GM12878 (cell line): ENCODE data around the gene NSMCE3. TPM values are rescaled to one million over a fixed set of nuclear protein-coding genes. Genes with fewer than 3 reads are reported as not detected.

Source experiments
- BACH1 ChIP-seq: fragments of 450-650 bp; IDR thresholded peaks from 2 replicates; pipeline ENCODE4 v1.6.1; 2017; ENCODE audit warnings: mild to moderate bottlenecking, borderline replicate concordance
- CEBPB ChIP-seq, 2 experiments: fragments of 150-350 bp in 1 of 2; IDR thresholded peaks; 2 replicates each; pipeline ENCODE4 v1.6.1; 2012 to 2014; ENCODE audit warnings: low read depth in 2 of 2, low read length in 2 of 2, borderline replicate concordance in 1 of 2, inconsistent platforms in 1 of 2
- EGR1 ChIP-seq, 2 experiments: IDR thresholded peaks; 1 replicate in 1 of 2; 2 replicates in 1 of 2; pipeline ENCODE4 v1.6.1; 2011 to 2012; ENCODE audit warnings: low read depth in 2 of 2, low read length in 2 of 2, borderline replicate concordance in 1 of 2, mild to moderate bottlenecking in 1 of 2, moderate library complexity in 1 of 2
- FOXM1 ChIP-seq: IDR thresholded peaks from 2 replicates; pipeline ENCODE4 v1.6.1; 2012; ENCODE audit warnings: low read depth, mild to moderate bottlenecking, inconsistent platforms, low read length, moderate library complexity
- GATAD2B ChIP-seq: fragments of 450-650 bp; conservative IDR thresholded peaks from 2 replicates; pipeline ENCODE4 v1.6.1; 2017; ENCODE audit warnings: low read depth, mild to moderate bottlenecking, moderate library complexity
- IKZF2 ChIP-seq, 2 experiments: fragments of 450-650 bp; IDR thresholded peaks; 2 replicates each; pipeline ENCODE4 v1.6.1; 2017; ENCODE audit warnings: mild to moderate bottlenecking in 2 of 2, moderate library complexity in 2 of 2
- JUNB ChIP-seq: IDR thresholded peaks from 2 replicates; pipeline ENCODE4 v1.6.1; 2016; ENCODE audit warnings: antibody characterized with exemption, mild to moderate bottlenecking
- MEF2B ChIP-seq: fragments of 450-650 bp; IDR thresholded peaks from 2 replicates; pipeline ENCODE4 v1.6.1; 2018; ENCODE audit warnings: mild to moderate bottlenecking, moderate library complexity; ENCODE audit not compliant: partially characterized antibody, poor library complexity, severe bottlenecking
- MTA2 ChIP-seq: fragments of 450-650 bp; IDR thresholded peaks from 2 replicates; pipeline ENCODE4 v1.6.1; 2016; ENCODE audit warnings: low read depth, mild to moderate bottlenecking, moderate library complexity
- NFIC ChIP-seq: IDR thresholded peaks from 2 replicates; pipeline ENCODE4 v1.6.1; 2012; ENCODE audit warnings: low read depth, mild to moderate bottlenecking, inconsistent platforms, low read length, moderate library complexity
- POU2F2 ChIP-seq: IDR thresholded peaks from 3 replicates; pipeline ENCODE4 v1.6.1; 2011; ENCODE audit warnings: low read depth, mild to moderate bottlenecking, low read length, borderline replicate concordance
- SP1 ChIP-seq: IDR thresholded peaks from one replicate; pipeline ENCODE4 v1.6.1; 2011; ENCODE audit warnings: low read depth, low read length
- SPI1 ChIP-seq: IDR thresholded peaks from 2 replicates; pipeline ENCODE4 v1.6.1; 2011; ENCODE audit warnings: low read depth, mild to moderate bottlenecking, low read length, moderate library complexity, borderline replicate concordance; ENCODE audit not compliant: insufficient read depth
- SREBF2 ChIP-seq: IDR thresholded peaks from 2 replicates; pipeline ENCODE4 v1.6.1; 2012; ENCODE audit warnings: mild to moderate bottlenecking, low read length
- SUZ12 ChIP-seq: fragments of 200-600 bp; sonication (generic); IDR thresholded peaks from one replicate; pipeline ENCODE4 v1.6.1; 2018; ENCODE audit warnings: antibody characterized with exemption, mild to moderate bottlenecking; ENCODE audit not compliant: unreplicated experiment
- ZNF384 ChIP-seq: IDR thresholded peaks from 2 replicates; pipeline ENCODE4 v1.6.1; 2012; ENCODE audit warnings: low read depth, mild to moderate bottlenecking, low read length, improper control_type of control experiment, borderline replicate concordance
- polyA plus RNA-seq, 11 experiments: library from polyadenylated mRNA; depleted of rRNA in 4 of 11; unstranded in 6 of 11; stranded (reverse) in 5 of 11; fragments of >200 nt; fragmentation: Nextera tagmentation in 4 of 11; fragmentation: Illumina TruSeq in 1 of 11; extraction: Ambion mirVana in 4 of 11; extraction: Trizol in 1 of 11; gene quantifications; 1 replicate in 1 of 11; 2 replicates in 10 of 11; pipeline versions ENCODE4 v1.2.1 to v1.2.3, GENCODE V29; 2011 to 2016; ENCODE audit warnings: inconsistent platforms in 2 of 11, missing spikeins in 2 of 11, low read depth in 1 of 11
- total RNA-seq, 4 experiments: library from RNA; depleted of rRNA in 3 of 4; stranded (reverse); fragments of >200 nt in 3 of 4; fragmentation: Illumina TruSeq in 1 of 4; extraction: Trizol in 1 of 4; gene quantifications; 2 replicates each; pipeline versions ENCODE4 v1.2.1 to v1.2.3, GENCODE V29; 2013 to 2021
- TF ChIP-seq, protein P1 (sequence below): IDR thresholded peaks from 2 replicates; pipeline ENCODE4 v1.6.1; 2012; ENCODE audit warnings: improper control_type of control experiment, low read depth, low read length; ENCODE audit not compliant: insufficient replicate concordance
- TF ChIP-seq, protein P2 (sequence below): fragments of 450-650 bp; IDR thresholded peaks from 2 replicates; pipeline ENCODE4 v1.6.1; 2016; ENCODE audit warnings: mild to moderate bottlenecking
- TF ChIP-seq, protein P3 (sequence below): fragments of 450-650 bp; conservative IDR thresholded peaks from 2 replicates; pipeline ENCODE4 v1.6.1; 2017; ENCODE audit warnings: mild to moderate bottlenecking, moderate library complexity
- TF ChIP-seq, protein P4 (sequence below): fragments of 450-650 bp; IDR thresholded peaks from 2 replicates; pipeline ENCODE4 v1.6.1; 2017; ENCODE audit warnings: mild to moderate bottlenecking

NSMCE3 gene
- total and polyA plus RNA-seq, 10 of the 15 experiments (the other 5 are each of a cell fraction or from before 2014, with no cell fraction given): 3.7 to 30.0 (median 19.2) TPM

DNA sequence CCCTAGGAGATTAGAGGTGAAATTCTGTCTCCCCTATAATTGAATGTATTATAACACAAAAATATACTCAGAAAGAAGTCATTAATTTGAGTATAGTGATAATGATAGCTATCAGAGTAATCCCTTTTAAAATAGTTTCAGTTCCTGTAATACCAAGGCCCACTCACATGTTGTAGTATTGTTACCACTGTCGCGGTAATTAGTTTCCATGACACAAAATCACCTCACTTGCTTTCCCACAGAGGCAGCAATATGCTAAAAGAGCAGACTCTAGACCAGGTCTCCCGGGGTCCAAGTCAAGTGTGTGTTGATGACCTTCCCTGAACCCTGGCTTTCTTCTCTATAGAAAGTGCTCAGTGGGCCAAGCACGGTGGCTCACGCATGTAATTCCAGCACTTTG lies 39.5 kb upstream of the NSMCE3 start (continued):
- TF ChIP-seq CEBPB (IDR thresholded peaks at IDR 0.05; ENCODE audit: borderline replicate concordance in 1 of 2, low read depth in 2 of 2, low read length in 2 of 2): no peak
- TF ChIP-seq POU2F2: 0 out of 3 replicates have a peak, but pooled peaks have one; percentile 27
- TF ChIP-seq, protein P1, sequence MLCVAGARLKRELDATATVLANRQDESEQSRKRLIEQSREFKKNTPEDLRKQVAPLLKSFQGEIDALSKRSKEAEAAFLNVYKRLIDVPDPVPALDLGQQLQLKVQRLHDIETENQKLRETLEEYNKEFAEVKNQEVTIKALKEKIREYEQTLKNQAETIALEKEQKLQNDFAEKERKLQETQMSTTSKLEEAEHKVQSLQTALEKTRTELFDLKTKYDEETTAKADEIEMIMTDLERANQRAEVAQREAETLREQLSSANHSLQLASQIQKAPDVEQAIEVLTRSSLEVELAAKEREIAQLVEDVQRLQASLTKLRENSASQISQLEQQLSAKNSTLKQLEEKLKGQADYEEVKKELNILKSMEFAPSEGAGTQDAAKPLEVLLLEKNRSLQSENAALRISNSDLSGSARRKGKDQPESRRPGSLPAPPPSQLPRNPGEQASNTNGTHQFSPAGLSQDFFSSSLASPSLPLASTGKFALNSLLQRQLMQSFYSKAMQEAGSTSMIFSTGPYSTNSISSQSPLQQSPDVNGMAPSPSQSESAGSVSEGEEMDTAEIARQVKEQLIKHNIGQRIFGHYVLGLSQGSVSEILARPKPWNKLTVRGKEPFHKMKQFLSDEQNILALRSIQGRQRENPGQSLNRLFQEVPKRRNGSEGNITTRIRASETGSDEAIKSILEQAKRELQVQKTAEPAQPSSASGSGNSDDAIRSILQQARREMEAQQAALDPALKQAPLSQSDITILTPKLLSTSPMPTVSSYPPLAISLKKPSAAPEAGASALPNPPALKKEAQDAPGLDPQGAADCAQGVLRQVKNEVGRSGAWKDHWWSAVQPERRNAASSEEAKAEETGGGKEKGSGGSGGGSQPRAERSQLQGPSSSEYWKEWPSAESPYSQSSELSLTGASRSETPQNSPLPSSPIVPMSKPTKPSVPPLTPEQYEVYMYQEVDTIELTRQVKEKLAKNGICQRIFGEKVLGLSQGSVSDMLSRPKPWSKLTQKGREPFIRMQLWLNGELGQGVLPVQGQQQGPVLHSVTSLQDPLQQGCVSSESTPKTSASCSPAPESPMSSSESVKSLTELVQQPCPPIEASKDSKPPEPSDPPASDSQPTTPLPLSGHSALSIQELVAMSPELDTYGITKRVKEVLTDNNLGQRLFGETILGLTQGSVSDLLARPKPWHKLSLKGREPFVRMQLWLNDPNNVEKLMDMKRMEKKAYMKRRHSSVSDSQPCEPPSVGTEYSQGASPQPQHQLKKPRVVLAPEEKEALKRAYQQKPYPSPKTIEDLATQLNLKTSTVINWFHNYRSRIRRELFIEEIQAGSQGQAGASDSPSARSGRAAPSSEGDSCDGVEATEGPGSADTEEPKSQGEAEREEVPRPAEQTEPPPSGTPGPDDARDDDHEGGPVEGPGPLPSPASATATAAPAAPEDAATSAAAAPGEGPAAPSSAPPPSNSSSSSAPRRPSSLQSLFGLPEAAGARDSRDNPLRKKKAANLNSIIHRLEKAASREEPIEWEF: peak; percentile 52
- no peak for TF ChIP-seq ZNF384
- peak; percentile 70; the same call in 1 of the 2 replicates for TF ChIP-seq NFIC
- peak; percentile 83; the same call in 1 of the 2 replicates for TF ChIP-seq BACH1
- peak; percentile 41 for TF ChIP-seq MEF2B
- TF ChIP-seq EGR1 (IDR thresholded peaks at IDR 0.05; ENCODE audit: borderline replicate concordance in 1 of 2, low read depth in 2 of 2, low read length in 2 of 2): no peak
- TF ChIP-seq SPI1: peak; percentile 87
- TF ChIP-seq IKZF2 (IDR thresholded peaks at IDR 0.05): peak in 1 of 2 experiments; percentile 39; a peak in 2 of 4 replicates
- TF ChIP-seq, protein P2, sequence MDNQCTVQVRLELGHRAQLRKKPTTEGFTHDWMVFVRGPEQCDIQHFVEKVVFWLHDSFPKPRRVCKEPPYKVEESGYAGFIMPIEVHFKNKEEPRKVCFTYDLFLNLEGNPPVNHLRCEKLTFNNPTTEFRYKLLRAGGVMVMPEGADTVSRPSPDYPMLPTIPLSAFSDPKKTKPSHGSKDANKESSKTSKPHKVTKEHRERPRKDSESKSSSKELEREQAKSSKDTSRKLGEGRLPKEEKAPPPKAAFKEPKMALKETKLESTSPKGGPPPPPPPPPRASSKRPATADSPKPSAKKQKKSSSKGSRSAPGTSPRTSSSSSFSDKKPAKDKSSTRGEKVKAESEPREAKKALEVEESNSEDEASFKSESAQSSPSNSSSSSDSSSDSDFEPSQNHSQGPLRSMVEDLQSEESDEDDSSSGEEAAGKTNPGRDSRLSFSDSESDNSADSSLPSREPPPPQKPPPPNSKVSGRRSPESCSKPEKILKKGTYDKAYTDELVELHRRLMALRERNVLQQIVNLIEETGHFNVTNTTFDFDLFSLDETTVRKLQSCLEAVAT: 0 out of 2 replicates have a peak, but pooled peaks have one; percentile 42
- peak; percentile 46; the same call in 1 of the 2 replicates for TF ChIP-seq JUNB
- no peak for TF ChIP-seq SP1
- no peak for TF ChIP-seq SREBF2
- TF ChIP-seq MTA2: peak; percentile 93
- TF ChIP-seq, protein P3, sequence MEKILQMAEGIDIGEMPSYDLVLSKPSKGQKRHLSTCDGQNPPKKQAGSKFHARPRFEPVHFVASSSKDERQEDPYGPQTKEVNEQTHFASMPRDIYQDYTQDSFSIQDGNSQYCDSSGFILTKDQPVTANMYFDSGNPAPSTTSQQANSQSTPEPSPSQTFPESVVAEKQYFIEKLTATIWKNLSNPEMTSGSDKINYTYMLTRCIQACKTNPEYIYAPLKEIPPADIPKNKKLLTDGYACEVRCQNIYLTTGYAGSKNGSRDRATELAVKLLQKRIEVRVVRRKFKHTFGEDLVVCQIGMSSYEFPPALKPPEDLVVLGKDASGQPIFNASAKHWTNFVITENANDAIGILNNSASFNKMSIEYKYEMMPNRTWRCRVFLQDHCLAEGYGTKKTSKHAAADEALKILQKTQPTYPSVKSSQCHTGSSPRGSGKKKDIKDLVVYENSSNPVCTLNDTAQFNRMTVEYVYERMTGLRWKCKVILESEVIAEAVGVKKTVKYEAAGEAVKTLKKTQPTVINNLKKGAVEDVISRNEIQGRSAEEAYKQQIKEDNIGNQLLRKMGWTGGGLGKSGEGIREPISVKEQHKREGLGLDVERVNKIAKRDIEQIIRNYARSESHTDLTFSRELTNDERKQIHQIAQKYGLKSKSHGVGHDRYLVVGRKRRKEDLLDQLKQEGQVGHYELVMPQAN: no peak
- no peak for TF ChIP-seq SUZ12
- TF ChIP-seq, protein P4, sequence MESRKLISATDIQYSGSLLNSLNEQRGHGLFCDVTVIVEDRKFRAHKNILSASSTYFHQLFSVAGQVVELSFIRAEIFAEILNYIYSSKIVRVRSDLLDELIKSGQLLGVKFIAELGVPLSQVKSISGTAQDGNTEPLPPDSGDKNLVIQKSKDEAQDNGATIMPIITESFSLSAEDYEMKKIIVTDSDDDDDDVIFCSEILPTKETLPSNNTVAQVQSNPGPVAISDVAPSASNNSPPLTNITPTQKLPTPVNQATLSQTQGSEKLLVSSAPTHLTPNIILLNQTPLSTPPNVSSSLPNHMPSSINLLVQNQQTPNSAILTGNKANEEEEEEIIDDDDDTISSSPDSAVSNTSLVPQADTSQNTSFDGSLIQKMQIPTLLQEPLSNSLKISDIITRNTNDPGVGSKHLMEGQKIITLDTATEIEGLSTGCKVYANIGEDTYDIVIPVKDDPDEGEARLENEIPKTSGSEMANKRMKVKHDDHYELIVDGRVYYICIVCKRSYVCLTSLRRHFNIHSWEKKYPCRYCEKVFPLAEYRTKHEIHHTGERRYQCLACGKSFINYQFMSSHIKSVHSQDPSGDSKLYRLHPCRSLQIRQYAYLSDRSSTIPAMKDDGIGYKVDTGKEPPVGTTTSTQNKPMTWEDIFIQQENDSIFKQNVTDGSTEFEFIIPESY: no peak
- TF ChIP-seq GATAD2B: 0 out of 2 replicates have a peak, but pooled peaks have one; percentile 23
- peak; percentile 68; the same call in 1 of the 2 replicates for TF ChIP-seq FOXM1
